GM18511 (cell line): Measurements from ENCODE around the gene TBX21.

Experiments used
- ATAC-seq: cut with Tn5 transposase; IDR thresholded peaks from one replicate; pipeline ENCODE4 v1.9.1; 2021; ENCODE audit warnings: mild to moderate bottlenecking, moderate library complexity; ENCODE audit not compliant: unreplicated experiment

TBX21 gene

GRCh38 chr17:47697906-47698711, 34.9 kb upstream of the TBX21 start:
- ATAC-seq: no peak

DNA sequence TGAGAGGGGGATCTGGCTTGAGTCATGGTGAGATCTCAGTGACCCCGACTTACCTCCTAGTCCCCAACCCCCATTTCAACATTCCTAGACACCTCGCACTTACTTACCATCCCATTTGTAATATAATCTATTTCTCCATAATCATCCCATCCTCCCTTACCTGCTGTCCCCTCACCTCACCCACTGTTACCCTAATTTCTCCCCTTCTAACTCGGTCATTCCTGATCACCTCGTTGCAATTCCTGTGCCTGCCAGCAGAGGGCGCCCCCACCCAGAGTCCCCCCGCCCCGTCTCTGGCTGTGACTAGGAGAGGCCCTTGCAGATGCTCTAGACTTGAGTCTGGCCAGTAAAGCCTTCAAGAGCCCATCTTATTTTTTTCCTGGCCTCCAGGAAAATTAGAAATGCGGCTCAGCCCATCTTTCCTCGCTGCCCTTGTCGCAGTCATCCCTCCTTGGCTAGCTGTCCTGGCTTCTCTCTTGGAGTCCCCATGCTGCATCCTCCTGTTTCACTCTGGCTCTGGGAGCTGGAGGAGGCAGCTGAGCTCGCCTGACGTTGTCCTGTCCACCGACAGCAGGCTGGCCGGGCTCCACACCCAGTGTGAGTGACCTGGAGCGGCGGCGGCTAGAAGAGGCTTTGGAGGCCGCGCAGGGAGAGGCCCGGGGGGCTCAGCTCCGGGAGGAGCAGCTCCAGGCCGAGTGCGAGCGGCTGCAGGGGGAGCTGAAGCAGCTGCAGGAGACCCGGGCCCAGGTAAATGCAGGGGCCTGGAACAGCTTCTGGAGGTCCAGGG, 34.1 kb upstream of the TBX21 start:
- no peak for ATAC-seq

- ATAC-seq: no peak
Measured at GRCh38 chr17:47699536-47699840, 33.5 kb upstream of the TBX21 start.

GRCh38 chr17:47700471-47701449, 32.3 kb upstream of the TBX21 start:
- no peak for ATAC-seq

- no peak for ATAC-seq
Measured at GRCh38 chr17:47701608-47702007, 31.4 kb upstream of the TBX21 start.

DNA sequence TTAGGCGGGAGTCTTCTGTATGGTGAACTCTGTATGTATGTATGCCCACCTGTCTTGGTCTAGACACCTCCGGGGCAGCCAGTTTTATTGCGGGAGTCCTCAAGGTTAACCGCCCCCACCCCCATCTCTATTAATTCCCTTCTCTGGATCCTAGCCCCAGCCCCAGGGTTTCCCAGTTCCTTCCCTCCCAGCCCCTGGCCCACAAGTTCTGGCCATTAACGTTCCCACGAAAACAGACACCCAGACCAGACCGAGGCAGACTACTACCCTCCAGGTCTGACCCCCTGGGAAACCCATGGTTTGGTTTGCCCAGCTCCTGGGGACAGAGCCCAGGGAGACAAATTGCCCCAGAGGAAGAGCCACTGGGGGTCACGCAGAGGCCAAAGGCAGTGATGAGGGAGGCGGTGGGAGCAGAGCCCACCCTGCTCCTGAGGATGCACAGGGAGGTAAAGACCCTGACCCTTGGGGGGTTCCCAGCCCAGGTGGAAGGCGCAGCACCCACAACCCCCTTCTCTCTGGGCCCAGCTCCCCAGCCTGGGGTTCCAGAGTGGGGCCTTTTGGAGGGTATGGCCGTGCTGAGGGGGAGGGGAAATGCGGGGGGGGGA, 30.5 kb upstream of the TBX21 start:
- no peak for ATAC-seq

DNA sequence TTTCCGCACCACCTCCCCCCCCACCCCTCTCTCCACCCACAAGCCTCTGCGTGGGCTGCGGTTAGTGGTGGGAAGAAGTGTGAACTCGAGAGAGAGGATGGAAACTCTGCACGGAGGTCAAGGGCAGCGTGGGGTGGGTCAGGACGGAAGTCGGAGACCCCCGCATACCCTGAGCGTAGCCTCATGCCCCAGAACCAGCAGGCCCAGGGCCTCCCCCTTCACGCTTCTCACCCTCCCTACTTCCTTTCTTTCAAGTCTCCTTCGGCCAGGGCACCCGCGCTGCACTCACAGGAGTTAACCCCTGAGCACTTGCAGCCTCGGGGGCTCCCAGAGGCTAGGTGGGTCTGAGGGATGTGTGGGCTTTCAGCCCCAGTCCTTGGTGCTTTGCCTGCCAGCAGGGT, 29.8 kb upstream of the TBX21 start:
- no peak for ATAC-seq

DNA sequence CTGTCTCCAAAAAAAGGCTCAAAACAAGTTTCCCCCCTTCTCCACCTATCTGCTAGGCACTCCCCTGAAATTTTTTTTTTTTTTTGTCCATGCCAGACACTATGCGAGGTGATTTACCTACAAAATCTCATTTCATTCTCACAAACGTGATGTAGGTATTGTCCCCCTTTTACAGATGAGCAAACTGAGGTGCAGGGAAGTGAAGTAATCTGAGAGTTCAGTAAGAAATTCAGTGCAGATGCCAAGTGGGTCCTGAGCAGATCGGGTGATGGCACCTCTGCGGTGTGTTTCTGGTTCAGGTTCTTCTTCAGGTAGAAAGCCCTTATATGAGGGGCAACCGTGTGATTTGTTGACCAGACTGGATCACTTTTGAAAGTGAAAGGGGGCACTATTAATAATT, 29.4 kb upstream of the TBX21 start:
- no peak for ATAC-seq

GRCh38 chr17:47704116-47704515, 28.9 kb upstream of the TBX21 start:
- no peak for ATAC-seq

- no peak for ATAC-seq
Measured at GRCh38 chr17:47704736-47705135, 28.3 kb upstream of the TBX21 start.

GRCh38 chr17:47705536-47706530, 27.2 kb upstream of the TBX21 start:
- ATAC-seq: no peak

DNA sequence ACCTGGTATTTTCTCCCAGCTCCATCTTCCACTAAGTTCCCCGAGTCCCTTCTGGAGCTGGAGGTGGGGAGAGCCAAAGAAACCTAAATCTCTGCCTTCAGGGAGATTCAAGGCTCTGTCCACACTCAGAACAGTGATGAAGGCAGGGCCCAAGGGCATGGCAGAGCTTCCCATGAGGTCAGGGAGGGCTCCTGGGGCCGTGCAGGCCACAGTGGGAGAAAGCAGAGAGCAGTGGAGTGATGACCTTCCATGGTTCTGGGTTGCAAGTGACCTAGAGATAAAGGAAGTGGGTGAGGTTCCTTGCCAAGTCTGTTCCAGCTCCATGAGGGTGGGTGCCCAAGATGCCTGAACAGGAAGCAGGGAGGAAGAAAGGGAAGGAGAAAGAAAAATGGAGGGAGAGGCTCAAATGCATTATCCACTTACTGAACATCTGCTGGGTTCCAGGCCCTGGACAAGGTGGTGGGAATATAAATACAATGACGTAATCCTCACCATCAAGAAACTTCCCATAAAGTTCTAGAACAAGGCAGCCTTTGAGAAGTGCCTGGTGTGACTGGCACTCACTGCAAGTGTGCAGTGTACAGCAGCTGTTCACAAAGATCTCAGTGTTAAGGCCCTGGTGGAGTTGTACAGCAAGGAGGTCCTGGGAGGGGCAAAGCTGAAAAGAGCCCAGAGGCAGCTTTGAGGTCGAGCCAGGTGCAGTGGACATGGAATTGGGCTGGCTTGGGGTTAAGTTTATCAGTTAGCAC, 25.8 kb upstream of the TBX21 start:
- no peak for ATAC-seq

- ATAC-seq: no peak
Measured at GRCh38 chr17:47707884-47708283, 25.2 kb upstream of the TBX21 start.

DNA sequence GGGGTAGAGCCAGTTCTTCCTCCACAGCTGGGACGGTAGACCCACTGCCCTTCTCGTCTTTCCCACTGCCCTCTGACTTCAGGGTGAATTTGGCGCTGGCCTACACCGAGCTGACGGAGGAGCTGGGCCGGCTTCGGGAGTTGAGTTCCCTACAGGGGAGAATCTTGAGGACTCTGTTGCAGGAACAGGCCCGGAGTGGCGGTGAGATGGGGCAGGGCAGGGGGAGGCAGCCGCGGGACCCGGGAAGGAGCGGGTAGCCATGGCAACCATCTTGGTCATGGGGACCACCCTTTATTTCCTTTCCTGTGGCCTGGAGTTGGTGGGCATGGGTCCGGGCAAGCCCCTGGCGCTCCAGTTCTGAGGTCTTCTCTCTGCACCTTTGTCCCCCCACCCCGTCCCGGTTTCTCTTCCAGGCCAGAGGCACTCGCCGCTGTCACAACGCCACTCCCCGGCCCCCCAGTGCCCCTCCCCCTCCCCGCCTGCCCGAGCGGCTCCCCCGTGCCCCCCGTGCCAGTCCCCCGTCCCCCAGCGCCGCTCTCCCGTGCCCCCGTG, 24.6 kb upstream of the TBX21 start:
- no peak for ATAC-seq

GRCh38 chr17:47708864-47709541, 24.0 kb upstream of the TBX21 start:
- no peak for ATAC-seq

DNA sequence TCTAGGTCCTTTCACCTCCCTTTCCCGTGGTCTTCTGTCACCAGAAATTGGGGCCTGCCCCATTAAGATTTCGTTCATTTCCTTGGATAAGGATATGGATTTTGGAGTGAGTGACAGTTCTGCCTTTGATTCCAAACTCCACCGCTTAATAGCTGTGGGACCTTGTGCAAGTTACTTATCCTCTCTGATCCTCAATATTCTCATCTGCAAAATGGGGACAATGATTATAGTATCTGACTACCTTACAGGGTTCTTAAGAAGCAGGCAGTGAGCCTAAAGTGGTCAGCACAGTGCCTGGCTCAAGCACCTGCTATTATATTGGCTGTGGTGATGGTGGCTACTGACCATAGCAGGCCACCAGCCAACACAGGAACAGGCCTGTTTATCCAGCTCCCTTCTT, 23.4 kb upstream of the TBX21 start:
- ATAC-seq: no peak

DNA sequence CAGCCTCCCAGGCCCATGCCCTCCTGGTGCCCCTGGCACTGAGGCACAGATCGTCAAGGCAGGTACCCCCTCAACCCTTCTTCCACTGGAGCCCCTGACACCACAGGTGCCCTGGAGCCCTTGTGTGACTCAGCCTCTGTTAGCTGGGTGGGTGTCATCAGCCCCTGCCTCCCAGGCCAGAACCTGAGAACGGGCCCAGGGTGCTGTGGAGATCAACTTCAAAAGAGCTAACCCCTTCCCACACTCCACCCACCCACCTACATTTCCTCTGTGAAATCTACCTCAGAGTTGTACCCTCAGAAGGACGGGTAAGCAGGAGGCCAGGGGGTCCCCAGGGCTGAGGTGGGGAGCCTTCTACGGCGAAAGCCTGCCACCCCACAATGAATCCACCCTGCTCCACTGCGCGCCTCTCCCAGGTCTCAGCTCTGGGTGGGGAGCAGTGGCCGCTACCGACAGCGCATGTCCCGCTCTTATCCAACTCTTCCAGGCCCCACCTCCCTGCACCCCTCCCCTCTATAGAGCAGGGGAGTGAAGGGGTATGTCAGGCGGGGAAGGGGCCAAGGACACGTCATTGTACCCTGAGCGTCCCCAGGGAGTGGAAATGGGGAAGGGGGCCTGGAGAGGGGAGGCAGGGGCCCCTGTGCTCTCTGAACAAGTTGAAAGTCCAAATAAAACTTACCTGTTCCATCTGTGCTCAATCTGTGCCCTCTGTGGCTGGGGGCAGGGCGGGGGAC, 21.5 kb upstream of the TBX21 start:
- ATAC-seq: no peak
